Astrocyte of the cerebellum (primary cell): ENCODE data around the gene CERS5.
A peak's percentile ranks its signal among the peaks of the same experiment; 100 is the strongest.

Source experiments
- DNase-seq: peaks from one replicate; pipeline ENCODE4 v3.0.0-alpha.2; 2011; ENCODE audit warnings: low read depth
- H3K4me3 ChIP-seq: 2 replicates; pipeline ENCODE4 v1.5.1; 2011; ENCODE audit warnings: mild to moderate bottlenecking, low read depth, low read length, moderate library complexity
- CTCF ChIP-seq: IDR thresholded peaks from 2 replicates; pipeline ENCODE4 v1.5.1; 2012; ENCODE audit warnings: low read length, low read depth, moderate library complexity, mild to moderate bottlenecking; ENCODE audit errors: missing control alignments
- in situ Hi-C: cut with HindIII; loops from 2 replicates; pipeline ENCODE4 v1.10.0; 2017; ENCODE audit warnings: low sequenced_read_pairs

Gene CERS5

GRCh38 chr12:50112456-50113218, 54.5 kb downstream of the CERS5 start:
- no peak for TF ChIP-seq CTCF
- DNase-seq, result no peak
- in situ Hi-C loops, result no loop called here

GRCh38 chr12:50111693-50112455, 55.3 kb downstream of the CERS5 start, which contains the start of gene COX14:
COX14 (plus strand) TSS chr12:50112236; CDS start chr12:50120044, 7,808 bp downstream.
- peak within 1 kb of the TSS; percentile 97 for H3K4me3 ChIP-seq
- DNase-seq, result peak; percentile 99
- peak; percentile 97 for TF ChIP-seq CTCF
- in situ Hi-C loops, result no loop called here

More at GRCh38 chr12:50112456-50113218, 54.5 kb downstream of the CERS5 start:
- H3K4me3 ChIP-seq, result peak overlapping the region; percentile 97

DNA sequence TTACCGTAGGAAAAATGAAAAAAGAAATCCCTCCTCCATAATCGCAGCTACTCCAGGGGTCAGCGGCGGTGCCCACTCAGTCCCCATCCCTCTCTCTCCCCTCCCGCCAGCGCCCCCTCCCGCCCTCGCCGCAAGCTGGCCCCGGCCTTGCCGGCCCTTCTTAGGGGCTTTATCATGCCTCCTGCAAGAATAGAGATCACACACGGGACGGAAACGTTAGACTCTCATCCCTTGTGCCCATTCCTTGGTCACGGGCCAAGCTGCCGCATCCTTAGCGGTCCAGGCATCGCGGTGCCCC, 55.8 kb downstream of the CERS5 start:
- in situ Hi-C loops, result no loop called here
- peak overlapping the region; percentile 22 for H3K4me3 ChIP-seq
- DNase-seq, result no peak
- no peak for TF ChIP-seq CTCF

DNA sequence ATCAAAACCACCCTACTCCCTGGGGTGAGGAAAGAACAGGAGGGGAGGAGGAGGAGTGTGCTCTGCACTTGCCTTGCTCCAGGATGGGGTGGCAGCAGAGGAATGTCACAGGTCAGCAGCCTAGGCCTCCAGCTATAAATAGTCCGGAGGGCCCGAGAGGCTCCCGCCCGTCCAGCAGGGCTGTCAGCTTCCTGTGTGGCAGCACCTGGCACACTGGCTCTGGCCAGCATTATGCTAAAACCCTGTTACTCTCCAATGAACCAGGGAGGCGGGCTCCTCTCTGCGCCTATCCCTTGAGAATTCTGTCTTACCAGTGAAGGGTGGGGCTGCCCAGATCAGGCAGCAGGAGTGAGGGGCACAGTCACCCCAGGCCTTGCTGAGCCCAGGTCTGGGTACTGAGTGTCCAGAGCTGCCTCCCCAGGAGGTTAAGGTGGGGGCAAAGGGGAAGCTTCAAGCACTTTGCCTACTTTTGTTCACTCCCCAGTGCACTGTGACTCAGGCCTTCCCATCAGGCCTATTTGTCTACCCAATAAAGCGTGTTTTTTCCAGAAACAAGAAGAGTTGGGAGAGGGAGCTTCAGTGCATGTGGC, 56.3 kb downstream of the CERS5 start:
- H3K4me3 ChIP-seq, result no peak overlapping the region
- DNase-seq, result no peak
- no peak for TF ChIP-seq CTCF

GRCh38 chr12:50110127-50110761, 56.9 kb downstream of the CERS5 start:
- no peak for TF ChIP-seq CTCF
- no peak overlapping the region for H3K4me3 ChIP-seq
- no peak for DNase-seq
- in situ Hi-C loops, result no loop called here

More for the DNA sequence above, 56.3 kb downstream of the CERS5 start:
- in situ Hi-C loops, result no loop called here

DNA sequence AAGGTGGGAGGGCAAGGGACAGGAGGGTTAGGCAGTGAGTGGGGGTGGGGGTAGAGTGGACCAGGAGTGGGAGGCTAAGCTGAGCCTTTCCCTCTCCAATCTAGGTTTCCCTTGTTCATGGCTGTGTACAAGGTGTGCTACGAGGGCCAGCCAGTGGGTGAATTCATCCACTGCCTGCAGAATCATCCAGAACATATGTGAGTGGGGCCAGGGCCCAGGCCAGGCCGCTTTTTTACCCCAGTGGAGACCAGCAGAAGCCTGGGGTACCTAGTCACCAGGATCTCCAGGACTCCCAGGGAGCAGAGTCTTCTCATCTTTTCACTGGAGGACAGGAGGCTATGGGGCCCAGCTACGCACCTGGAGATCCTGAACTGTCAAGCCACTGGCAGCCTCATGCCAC, 57.9 kb downstream of the CERS5 start:
- DNase-seq, result no peak
- in situ Hi-C loops, result no loop called here
- no peak overlapping the region for H3K4me3 ChIP-seq
- TF ChIP-seq CTCF, result no peak
